K562 (cell line): ENCODE data around the gene EML3. TPM values are rescaled to one million over a fixed set of nuclear protein-coding genes. Genes with fewer than 3 reads are reported as not detected.

ENCODE experiments used
- ARHGAP35 ChIP-seq: fragments of 450-650 bp; IDR thresholded peaks from 2 replicates; pipeline ENCODE4 v1.6.1; 2018; ENCODE audit not compliant: partially characterized antibody
- CBFA2T3 ChIP-seq: fragments of 450-650 bp; IDR thresholded peaks from 2 replicates; pipeline ENCODE4 v1.6.1; 2017
- DPF2 ChIP-seq: fragments of 450-650 bp; IDR thresholded peaks from 2 replicates; pipeline ENCODE4 v1.6.1; 2016
- ELF4 ChIP-seq: fragments of 450-650 bp; formaldehyde crosslinking; IDR thresholded peaks from 2 replicates; pipeline ENCODE4 v1.4.0; 2022; ENCODE audit warnings: missing genetic modification characterization
- ESRRB ChIP-seq: fragments of 250-450 bp; sonication (Bioruptor Pico); IDR thresholded peaks from 2 replicates; pipeline ENCODE4 v1.5.0; 2020; ENCODE audit warnings: mild to moderate bottlenecking, moderate library complexity, borderline replicate concordance
- ETS2 ChIP-seq: IDR thresholded peaks from 2 replicates; pipeline ENCODE4 v1.6.1; 2016; ENCODE audit warnings: borderline replicate concordance, missing genetic modification characterization, mild to moderate bottlenecking, moderate library complexity, missing compliant biosample characterization; ENCODE audit not compliant: poor library complexity, severe bottlenecking
- HMGN3 ChIP-seq: IDR thresholded peaks from 2 replicates; pipeline ENCODE4 v1.6.1; 2011; ENCODE audit warnings: borderline replicate concordance, low read depth, mild to moderate bottlenecking, mixed read lengths, low read length; ENCODE audit not compliant: insufficient read length; ENCODE audit errors: extremely low read depth
- NFATC3 ChIP-seq: fragments of 450-650 bp; IDR thresholded peaks from 2 replicates; pipeline ENCODE4 v1.6.1; 2017; ENCODE audit warnings: mild to moderate bottlenecking
- POLR2AphosphoS2 ChIP-seq: IDR thresholded peaks from 2 replicates; pipeline ENCODE4 v1.6.1; 2012; ENCODE audit warnings: low read length, improper control_type of control experiment
- POLR3G ChIP-seq: IDR thresholded peaks from 2 replicates; pipeline ENCODE4 v1.6.1; 2011; ENCODE audit not compliant: insufficient read length, insufficient replicate concordance; ENCODE audit errors: extremely low read depth
- SMAD1 ChIP-seq: fragments of 150-350 bp; IDR thresholded peaks from 2 replicates; pipeline ENCODE4 v1.6.1; 2014; ENCODE audit warnings: low read length, low read depth; ENCODE audit not compliant: partially characterized antibody
- SRSF7 ChIP-seq: fragments of 200-400 bp; formaldehyde crosslinking; optimal IDR thresholded peaks from 2 replicates; pipeline ENCODE3; 2017; ENCODE audit warnings: mild to moderate bottlenecking, low read depth, low read length
- SUPT5H ChIP-seq: fragments of 450-650 bp; IDR thresholded peaks from 2 replicates; pipeline ENCODE4 v1.6.1; 2016
- TCF7 ChIP-seq: sonication (generic); IDR thresholded peaks from 2 replicates; pipeline ENCODE4 v1.6.1; 2016; ENCODE audit warnings: antibody characterized with exemption, borderline replicate concordance
- TCF7L2 ChIP-seq: fragments of 150-350 bp; IDR thresholded peaks from 2 replicates; pipeline ENCODE4 v1.6.1; 2016; ENCODE audit warnings: low read depth, mild to moderate bottlenecking, low read length, moderate library complexity
- ZNF75A ChIP-seq: fragments of 450-650 bp; formaldehyde crosslinking; IDR thresholded peaks from 2 replicates; pipeline ENCODE4 v1.4.0; 2020; ENCODE audit warnings: mild to moderate bottlenecking
- ZNF76 ChIP-seq: fragments of 250-450 bp; sonication (Bioruptor Pico); IDR thresholded peaks from 2 replicates; pipeline ENCODE4 v1.4.0; 2020; ENCODE audit warnings: mild to moderate bottlenecking, moderate library complexity, borderline replicate concordance
- polyA plus RNA-seq, 8 experiments: library from polyadenylated mRNA; depleted of rRNA in 4 of 8; stranded (reverse) in 5 of 8; unstranded in 3 of 8; fragments of >200 nt; fragmentation: Nextera tagmentation in 2 of 8; fragmentation: Illumina TruSeq in 1 of 8; extraction: Ambion mirVana in 2 of 8; extraction: Trizol in 1 of 8; gene quantifications; 2 replicates each; pipeline versions ENCODE4 v1.2.1 to v1.2.3, GENCODE V29; 2011 to 2014; ENCODE audit warnings: inconsistent platforms in 1 of 8, missing spikeins in 1 of 8
- total RNA-seq, 7 experiments: library from RNA; depleted of rRNA in 6 of 7; stranded (reverse); fragments of >200 nt in 6 of 7; fragmentation: Illumina TruSeq in 2 of 7; extraction: Trizol in 2 of 7; gene quantifications; 2 replicates each; pipeline versions ENCODE4 v1.2.1 to v1.2.3, GENCODE V29; 2011 to 2021; ENCODE audit warnings: low replicate concordance in 1 of 7
- TF ChIP-seq, protein P1 (sequence below): fragments of 450-650 bp; conservative IDR thresholded peaks from 2 replicates; pipeline ENCODE4 v1.6.1; 2016; ENCODE audit warnings: missing genetic modification characterization, low read depth, mild to moderate bottlenecking, control low read depth, missing compliant biosample characterization
- TF ChIP-seq, protein P2 (sequence below): fragments of 250-450 bp; sonication (Bioruptor Pico); IDR thresholded peaks from 2 replicates; pipeline ENCODE4 v1.5.0; 2021
- TF ChIP-seq, protein P3 (sequence below): fragments of 450-650 bp; formaldehyde crosslinking; IDR thresholded peaks from 2 replicates; pipeline ENCODE4 v1.4.0; 2020; ENCODE audit warnings: mild to moderate bottlenecking, moderate library complexity
- TF ChIP-seq, protein P4 (sequence below): fragments of 250-450 bp; sonication (Bioruptor Pico); IDR thresholded peaks from 2 replicates; pipeline ENCODE4 v1.8.0; 2022; ENCODE audit warnings: moderate library complexity, mild to moderate bottlenecking, inconsistent platforms
- TF ChIP-seq, protein P5 (sequence below): fragments of 450-650 bp; formaldehyde crosslinking; IDR thresholded peaks from 2 replicates; pipeline ENCODE4 v1.4.0; 2022; ENCODE audit warnings: mild to moderate bottlenecking, moderate library complexity
- TF ChIP-seq, protein P6 (sequence below): fragments of 250-450 bp; sonication (Bioruptor Pico); IDR thresholded peaks from 2 replicates; pipeline ENCODE4 v1.6.1; 2021; ENCODE audit warnings: mild to moderate bottlenecking

The EML3 gene
- total and polyA plus RNA-seq, 9 of the 15 experiments (the other 6 are each of a cell fraction or from before 2014, with no cell fraction given) = 0.32 to 90.5 (median 26.4) TPM

DNA sequence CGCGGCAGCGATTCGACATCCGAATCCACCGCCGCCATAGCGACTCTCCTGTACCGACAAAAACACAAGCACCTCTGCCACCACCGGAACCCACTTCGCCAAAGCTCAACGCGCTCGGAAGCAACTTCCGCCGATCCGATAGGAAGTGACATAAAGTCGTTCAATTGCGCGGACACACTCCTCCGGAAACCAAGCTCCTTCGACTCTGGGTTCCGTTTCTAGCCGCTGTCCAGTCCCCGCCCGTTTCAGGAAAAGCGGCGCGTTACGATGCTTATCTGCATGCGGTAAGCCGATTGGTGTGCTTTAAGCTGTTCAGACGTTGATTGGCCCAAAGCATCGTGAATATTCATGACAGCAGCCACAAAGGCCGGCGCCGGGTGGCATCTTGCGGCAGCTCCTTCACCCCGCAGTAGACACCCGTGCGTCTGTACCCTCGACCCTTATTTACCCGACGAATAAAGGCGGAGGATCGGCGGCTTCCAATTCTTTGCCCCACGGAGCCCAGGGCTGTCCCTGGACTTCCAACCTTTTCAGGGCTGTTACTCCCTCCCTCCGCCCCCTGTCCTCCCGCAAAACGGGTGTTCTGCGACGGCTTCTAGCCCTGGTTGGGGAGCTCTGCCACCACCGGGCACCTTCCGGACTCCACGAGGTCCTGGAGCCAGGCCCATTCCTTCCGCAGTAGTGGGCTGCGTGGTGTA is 21.0 kb downstream of the EML3 start, which contains the start of gene TUT1 (continued):
- TF ChIP-seq ARHGAP35 (no peak), TCF7 (peak; percentile 38; the same call in 1 of the 2 replicates), CBFA2T3 (no peak), ETS2 (no peak), ZNF75A (CRISPR knock-in tag) (no peak), SRSF7 (no peak), TCF7L2 (0 out of 2 replicates have a peak, but pooled peaks have one; percentile 33), HMGN3 (no peak), SUPT5H (peak; percentile 97), SMAD1 (peak; percentile 67), NFATC3 (peak; percentile 84; the same call in 1 of the 2 replicates), DPF2 (no peak), ESRRB (CRISPR knock-in tag) (no peak), POLR3G (no peak), ZNF76 (CRISPR knock-in tag) (no peak), POLR2AphosphoS2 (peak; percentile 71; the same call in 1 of the 2 replicates), ELF4 (CRISPR knock-in tag) (peak; percentile 77)
- TF ChIP-seq, protein P1, sequence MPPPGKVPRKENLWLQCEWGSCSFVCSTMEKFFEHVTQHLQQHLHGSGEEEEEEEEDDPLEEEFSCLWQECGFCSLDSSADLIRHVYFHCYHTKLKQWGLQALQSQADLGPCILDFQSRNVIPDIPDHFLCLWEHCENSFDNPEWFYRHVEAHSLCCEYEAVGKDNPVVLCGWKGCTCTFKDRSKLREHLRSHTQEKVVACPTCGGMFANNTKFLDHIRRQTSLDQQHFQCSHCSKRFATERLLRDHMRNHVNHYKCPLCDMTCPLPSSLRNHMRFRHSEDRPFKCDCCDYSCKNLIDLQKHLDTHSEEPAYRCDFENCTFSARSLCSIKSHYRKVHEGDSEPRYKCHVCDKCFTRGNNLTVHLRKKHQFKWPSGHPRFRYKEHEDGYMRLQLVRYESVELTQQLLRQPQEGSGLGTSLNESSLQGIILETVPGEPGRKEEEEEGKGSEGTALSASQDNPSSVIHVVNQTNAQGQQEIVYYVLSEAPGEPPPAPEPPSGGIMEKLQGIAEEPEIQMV (tag) = no peak
- TF ChIP-seq, protein P2, sequence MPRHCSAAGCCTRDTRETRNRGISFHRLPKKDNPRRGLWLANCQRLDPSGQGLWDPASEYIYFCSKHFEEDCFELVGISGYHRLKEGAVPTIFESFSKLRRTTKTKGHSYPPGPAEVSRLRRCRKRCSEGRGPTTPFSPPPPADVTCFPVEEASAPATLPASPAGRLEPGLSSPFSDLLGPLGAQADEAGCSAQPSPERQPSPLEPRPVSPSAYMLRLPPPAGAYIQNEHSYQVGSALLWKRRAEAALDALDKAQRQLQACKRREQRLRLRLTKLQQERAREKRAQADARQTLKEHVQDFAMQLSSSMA (CRISPR knock-in tag) = 0 out of 2 replicates have a peak, but pooled peaks have one; percentile 19
- TF ChIP-seq, protein P3, sequence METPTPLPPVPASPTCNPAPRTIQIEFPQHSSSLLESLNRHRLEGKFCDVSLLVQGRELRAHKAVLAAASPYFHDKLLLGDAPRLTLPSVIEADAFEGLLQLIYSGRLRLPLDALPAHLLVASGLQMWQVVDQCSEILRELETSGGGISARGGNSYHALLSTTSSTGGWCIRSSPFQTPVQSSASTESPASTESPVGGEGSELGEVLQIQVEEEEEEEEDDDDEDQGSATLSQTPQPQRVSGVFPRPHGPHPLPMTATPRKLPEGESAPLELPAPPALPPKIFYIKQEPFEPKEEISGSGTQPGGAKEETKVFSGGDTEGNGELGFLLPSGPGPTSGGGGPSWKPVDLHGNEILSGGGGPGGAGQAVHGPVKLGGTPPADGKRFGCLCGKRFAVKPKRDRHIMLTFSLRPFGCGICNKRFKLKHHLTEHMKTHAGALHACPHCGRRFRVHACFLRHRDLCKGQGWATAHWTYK (CRISPR knock-in tag) = no peak
- TF ChIP-seq, protein P4, sequence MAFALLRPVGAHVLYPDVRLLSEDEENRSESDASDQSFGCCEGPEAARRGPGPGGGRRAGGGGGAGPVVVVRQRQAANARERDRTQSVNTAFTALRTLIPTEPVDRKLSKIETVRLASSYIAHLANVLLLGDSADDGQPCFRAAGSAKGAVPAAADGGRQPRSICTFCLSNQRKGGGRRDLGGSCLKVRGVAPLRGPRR (CRISPR knock-in tag) = no peak
- TF ChIP-seq, protein P5, sequence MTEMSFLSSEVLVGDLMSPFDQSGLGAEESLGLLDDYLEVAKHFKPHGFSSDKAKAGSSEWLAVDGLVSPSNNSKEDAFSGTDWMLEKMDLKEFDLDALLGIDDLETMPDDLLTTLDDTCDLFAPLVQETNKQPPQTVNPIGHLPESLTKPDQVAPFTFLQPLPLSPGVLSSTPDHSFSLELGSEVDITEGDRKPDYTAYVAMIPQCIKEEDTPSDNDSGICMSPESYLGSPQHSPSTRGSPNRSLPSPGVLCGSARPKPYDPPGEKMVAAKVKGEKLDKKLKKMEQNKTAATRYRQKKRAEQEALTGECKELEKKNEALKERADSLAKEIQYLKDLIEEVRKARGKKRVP = no peak
- TF ChIP-seq, protein P6, sequence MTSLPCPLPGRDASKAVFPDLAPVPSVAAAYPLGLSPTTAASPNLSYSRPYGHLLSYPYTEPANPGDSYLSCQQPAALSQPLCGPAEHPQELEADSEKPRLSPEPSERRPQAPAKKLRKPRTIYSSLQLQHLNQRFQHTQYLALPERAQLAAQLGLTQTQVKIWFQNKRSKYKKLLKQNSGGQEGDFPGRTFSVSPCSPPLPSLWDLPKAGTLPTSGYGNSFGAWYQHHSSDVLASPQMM = no peak
